Measurements from ENCODE around the gene OR1J4.
"Not testable (repeated sequence)": the region's sequence is repeated elsewhere in the genome, so short reads cannot be mapped to it uniquely, and the experiment has no call there.

OR1J4 gene, protein sequence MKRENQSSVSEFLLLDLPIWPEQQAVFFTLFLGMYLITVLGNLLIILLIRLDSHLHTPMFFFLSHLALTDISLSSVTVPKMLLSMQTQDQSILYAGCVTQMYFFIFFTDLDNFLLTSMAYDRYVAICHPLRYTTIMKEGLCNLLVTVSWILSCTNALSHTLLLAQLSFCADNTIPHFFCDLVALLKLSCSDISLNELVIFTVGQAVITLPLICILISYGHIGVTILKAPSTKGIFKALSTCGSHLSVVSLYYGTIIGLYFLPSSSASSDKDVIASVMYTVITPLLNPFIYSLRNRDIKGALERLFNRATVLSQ

DNA sequence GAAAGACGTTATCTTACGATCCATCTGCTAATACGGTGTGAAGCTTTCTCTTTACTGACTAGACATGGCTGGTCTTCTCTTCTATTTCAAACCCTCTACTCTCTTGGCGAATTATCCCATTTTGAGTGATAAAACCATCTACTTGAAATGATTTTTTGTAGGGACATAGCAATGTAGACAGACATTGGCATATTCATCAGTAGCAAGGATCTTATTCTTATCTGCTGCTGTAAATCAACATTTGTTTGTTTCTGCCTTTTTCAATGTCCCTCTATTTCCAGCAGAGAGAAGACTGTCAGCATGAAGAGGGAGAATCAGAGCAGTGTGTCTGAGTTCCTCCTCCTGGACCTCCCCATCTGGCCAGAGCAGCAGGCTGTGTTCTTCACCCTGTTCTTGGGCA, at the start of gene OR1J4:
TSS of gene OR1J4 (plus strand) at position 301 of the 400 bp plus-strand sequence. CDS start at position 301, 0 bp downstream.
- no peak for DNase-seq (ENCODE audit: low spot score)

DNA sequence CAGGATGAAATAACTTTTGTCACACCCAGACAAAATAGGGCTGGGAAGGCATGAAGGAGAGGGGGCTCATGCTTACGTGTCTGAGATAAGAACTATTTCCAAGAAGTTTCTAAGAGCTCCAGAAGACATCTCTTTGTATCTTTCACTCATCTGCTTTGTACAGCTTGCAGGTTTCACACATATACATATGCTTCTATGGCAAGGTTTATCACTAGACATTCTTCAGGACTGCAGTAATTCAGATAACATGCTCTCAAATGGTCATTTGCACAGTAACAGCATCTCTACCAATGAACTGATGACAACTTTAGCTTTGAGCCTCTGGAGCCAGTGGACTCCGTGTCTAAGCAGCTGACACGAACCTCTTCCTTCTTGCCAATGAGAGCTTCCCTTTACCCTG, 44.4 kb upstream of the OR1J4 start:
- no peak for DNase-seq (ENCODE audit: low spot score)

DNA sequence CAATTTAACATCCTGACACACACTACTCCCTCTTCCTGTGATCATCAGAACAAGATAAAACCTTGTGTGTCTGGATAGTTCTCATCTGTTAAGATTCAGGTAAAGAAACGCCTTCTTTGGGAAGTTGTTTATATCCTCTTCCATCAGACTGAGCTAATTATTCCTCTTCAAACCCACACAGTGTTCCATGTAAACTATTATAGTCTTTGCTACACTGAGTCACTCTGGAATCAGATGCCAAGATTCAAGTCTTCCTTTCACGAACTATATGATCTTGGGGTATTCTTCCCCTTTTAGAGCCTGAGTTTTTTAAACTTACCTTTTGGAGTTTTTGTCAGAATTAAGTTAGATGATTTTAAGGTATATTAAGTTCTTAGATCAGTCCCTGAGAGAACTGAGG, 43.2 kb upstream of the OR1J4 start:
- DNase-seq (ENCODE audit: low spot score) = no peak

DNA sequence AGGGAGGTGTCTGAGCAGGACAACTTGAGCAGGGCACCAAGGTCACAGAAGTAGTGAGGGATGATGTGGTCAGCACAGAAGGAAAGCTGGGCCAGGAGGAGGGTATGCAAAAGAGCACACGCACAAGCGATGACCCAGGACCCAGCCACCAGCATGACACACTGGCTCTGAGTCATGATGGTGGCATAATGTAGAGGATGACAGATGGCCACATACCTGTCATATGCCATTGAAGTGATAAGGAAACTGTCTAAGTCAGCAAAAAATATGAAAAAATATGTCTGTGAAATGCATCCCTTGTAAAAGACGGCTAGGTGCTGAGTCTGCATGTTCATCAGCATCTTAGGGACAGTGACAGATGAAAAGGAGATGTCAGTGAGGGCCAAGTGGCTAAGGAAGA, 41.6 kb upstream of the OR1J4 start:
- no peak for DNase-seq (ENCODE audit: low spot score)

DNA sequence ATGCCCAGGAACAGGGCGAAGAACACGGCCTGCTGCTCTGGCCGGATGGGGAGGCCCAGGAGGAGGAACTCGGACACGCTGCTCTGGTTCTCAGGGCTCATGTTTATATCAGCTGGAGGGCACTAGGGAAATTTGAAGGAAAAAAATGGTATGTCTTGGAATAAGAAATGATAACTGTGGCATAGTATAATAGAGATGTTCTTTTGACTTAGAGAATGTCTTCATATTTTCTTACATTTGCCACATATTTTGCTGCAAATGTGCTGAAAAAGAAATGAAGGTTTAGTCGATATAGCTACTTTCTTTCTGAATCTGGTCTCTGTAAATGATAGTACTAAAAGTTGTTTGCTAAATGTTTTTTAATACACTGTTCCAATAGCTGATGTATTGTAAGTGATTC, 41.1 kb upstream of the OR1J4 start, which contains the start of gene OR1J1:
TSS of gene OR1J1 (minus strand) at position 101 of the 400 bp plus-strand sequence. CDS start at position 101, 0 bp downstream.
- DNase-seq (ENCODE audit: low spot score) = no peak

DNA sequence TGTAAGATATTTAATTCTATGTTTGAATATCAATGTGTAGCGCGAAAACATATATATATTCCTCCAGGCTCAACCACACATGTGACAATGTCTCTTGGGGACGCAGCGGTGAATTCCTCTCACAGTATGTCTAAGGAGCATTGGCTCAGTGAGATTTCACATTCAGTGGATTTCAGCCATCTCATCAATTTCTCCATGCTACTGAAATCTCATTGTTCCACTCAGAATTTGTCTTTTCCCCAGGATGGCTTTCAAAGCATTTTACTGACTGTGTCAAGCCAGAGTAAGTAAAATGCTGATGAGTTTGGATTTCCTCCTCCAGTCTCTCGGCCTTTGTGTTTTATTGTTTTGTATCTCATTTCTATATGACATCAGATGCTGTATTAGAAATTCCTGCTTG, 39.9 kb upstream of the OR1J4 start:
- no peak for DNase-seq (ENCODE audit: low spot score)

DNA sequence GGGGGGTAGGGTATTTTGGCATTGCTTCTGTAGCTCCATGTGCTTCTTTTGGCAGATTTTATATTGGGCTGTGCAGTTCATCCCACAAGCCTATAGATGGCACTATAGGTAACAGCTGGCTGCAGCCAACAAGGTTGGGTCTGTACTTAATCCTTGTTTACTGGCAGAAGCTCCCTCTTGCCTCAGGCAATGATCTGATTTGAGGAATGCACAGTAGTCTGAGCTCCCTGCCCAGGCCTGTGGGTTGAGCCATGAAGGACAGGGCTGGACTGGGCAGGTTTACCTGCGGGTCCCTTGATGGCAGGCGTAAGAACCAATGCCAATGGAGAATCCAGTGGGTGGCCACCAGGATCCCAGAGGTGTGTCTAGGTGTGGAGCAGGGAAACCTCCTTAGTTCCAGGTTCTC, 20.1 kb upstream of the OR1J4 start:
- peak; percentile 28 for DNase-seq (ENCODE audit: low spot score)

DNA sequence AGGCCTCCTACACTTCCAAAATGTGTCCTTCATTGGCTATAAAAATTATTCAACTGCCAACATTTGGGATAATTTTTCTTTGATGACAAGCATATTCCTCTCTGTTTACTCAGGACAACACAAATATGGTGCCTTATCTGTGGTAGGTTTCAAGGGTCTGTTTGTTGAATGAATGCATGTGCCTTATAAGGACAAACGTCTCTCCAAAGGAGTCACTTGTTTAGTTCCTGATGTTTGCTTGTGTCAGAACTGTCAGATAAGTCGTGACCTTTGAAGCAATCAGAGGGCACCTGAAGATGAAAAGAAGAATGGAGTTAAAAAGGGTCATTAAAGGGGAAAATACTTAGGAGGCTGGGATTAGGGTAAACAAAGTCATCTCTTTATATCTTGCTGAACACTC, 12.0 kb upstream of the OR1J4 start:
- DNase-seq (ENCODE audit: low spot score) = no peak

DNA sequence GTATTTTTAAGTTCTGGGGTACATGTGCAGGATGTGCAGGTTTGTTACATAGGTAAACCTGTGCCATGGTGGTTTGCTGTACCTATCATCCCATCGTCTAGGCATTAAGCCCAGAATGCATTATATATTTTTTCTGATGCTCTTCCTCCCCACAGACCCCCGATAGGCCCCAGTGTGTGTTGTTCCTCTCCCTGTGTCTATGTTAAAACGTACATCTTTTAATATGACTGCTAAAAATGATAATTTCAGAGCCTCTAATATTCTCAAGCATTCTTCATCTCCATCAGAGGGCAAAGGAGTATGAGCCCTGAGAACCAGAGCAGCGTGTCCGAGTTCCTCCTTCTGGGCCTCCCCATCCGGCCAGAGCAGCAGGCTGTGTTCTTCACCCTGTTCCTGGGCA, 8.4 kb upstream of the OR1J4 start, which contains the start of gene OR1J2:
TSS of gene OR1J2 (plus strand) at position 301 of the 400 bp plus-strand sequence. CDS start at position 301, 0 bp downstream.
- no peak for DNase-seq (ENCODE audit: low spot score)

DNA sequence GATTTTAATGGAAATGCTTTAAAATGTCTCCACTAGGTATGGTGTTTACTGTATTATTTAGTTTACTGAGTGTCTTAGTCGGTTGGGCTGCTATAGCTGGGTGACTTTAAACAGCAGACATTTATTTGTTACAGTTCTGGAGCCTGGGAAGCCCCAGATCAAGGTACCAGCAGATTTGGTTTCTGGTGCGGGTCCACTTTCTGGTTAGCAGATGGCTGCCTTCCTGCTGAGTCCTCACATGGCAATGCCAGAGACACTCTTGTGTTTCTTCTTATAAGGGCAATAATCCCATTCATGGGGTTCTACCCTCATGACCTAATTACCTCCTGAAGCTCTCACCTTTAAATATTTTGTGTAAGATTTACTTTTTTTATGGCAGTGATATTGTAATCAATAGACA, 715 bp upstream of the OR1J4 start:
- no peak for DNase-seq (ENCODE audit: low spot score)

DNA sequence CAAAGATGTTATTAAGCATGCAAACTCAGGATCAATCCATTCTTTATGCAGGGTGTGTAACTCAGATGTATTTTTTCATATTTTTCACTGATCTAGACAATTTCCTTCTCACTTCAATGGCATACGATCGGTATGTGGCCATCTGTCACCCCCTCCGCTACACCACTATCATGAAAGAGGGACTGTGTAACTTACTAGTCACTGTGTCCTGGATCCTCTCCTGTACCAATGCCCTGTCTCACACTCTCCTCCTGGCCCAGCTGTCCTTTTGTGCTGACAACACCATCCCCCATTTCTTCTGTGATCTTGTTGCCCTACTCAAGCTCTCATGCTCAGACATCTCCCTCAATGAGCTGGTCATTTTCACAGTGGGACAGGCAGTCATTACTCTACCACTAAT, 435 bp downstream of the OR1J4 start:
- DNase-seq (ENCODE audit: low spot score) = no peak

DNA sequence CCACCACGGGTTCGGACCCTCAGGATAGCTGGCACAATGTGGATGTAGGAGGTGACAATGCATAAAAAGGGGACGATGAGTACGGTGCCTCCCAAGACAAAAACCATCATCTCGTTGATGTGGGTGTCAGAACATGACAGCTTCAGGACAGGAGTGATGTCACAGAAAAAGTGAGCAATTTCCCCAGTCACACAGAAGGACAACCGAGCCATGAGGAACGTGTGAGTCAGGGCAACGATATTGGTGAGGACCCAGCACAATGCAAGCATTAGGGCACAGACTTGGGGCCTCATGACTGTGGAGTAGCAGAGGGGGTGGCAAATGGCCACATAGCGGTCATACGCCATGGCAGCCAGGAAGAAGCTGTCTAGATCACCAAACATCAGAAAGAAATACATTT, 7.7 kb downstream of the OR1J4 start:
- DNase-seq (ENCODE audit: low spot score) = no peak

DNA sequence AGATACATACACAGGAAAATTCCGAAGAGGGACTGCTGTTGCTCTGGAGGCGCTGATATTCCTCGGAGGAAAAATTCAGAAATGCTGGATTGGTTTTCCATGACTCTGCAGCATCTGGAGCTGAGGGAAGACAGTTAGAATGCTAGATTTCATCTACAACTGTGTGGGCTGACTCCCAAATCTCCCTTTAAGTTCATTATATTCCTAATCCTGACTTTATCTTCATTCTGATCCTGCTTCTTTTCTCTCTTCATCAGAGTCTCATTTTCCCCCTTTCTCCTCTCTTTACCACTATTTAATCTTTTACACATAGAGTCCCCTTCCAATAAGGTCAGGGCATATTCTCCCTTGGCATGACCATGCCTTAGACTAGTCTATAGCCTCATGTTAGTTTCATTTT, 8.3 kb downstream of the OR1J4 start, which contains the start of gene OR1N1:
TSS of gene OR1N1 (minus strand) at position 101 of the 400 bp plus-strand sequence. CDS start at position 101, 0 bp downstream.
- DNase-seq (ENCODE audit: low spot score) = no peak

DNA sequence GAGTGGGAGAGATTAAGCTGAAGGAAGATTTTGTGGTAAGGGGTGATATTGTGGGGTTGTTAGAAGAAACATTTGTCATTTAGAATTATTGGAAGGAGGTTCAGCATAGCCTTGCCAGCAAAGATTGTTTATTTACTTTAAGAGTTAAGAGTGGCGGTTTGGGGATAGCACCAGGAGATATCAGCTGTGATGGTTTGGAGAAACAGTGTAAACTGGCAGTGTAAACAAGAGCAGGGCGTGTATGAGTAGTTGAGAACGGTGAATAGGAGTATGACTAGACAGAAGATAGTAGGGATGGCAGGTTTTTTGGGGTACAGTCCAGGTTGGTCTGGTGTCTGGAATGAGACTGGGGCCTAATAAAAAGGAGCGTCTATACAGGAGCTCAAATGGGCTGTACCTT, 12.2 kb downstream of the OR1J4 start:
- DNase-seq (ENCODE audit: low spot score) = not testable (repeated sequence)

DNA sequence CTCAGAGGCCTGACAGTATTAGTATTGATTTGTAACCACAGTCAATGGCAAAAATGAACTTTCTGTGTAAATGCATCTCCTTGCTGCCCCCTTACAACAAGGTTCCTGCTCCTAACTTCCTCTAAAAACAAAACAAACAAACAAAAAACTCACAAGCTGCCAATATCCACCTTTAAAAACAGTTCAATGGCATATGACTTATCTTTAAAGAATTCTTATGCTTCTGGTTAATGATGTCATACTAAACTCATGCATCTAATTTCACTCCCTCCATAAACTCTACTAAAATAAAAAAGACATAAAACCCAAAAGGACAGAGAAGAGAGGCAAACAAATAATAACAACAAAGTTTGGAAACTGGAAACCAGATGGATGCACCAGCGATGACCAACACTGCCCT, 17.2 kb downstream of the OR1J4 start:
- no peak for DNase-seq (ENCODE audit: low spot score)

DNA sequence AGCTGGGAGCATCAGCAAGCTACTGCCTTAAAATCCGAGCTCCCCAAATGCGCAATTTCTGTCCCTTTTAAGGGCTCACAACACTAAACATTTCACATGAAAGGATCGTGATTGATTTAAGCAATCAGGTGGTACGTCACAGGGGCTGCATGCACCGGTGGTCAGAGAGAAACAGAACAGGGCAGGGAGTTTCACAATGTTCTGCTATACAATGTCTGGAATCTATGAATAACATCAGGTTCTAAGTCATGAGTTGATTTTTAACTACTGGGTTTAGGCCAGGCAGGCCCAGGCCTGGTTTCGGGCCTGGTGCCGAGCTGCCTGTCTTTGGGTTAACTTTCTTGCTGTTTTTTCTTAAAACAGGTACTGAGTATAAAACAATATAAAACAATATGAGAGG, 18.1 kb downstream of the OR1J4 start:
- not testable (repeated sequence) for DNase-seq (ENCODE audit: low spot score)

DNA sequence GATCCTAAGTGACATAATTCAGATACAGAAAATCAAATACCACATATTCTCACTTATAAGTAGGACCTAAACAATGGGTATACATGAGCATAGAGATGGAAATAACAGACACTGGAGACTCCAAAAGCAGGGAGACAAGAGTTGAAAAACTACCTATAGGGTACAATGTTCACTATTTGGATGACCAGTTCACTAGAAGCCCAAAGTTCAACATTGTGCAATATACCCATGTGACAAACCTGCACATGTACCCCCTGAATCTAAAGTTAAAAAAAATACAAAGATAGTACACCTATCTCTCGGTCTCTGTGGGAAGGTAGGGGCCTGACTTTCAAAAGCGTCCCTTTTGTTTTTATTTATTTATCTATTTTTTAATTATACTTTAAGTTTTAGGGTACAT, 19.8 kb downstream of the OR1J4 start:
- DNase-seq (ENCODE audit: low spot score) = no peak

DNA sequence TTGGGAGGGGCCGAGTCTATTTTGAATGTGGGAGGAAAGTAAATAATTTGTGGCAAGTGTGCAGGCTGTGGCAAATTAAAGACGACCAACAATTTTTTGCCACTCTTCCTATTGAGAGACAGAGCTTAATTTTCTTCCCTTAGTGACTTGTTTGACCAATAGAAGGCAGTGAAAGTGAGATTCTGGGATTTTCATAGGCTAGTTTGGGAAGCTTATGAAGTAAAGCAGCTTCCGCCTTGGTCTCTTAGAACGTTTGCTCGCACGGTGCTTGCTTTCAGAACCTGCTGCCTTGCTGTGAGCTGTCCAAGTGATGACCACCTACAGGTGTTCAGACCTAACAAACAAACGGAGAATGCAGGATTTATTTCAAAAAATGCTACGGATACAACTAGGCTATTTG, 27.3 kb downstream of the OR1J4 start:
- DNase-seq (ENCODE audit: low spot score) = no peak

DNA sequence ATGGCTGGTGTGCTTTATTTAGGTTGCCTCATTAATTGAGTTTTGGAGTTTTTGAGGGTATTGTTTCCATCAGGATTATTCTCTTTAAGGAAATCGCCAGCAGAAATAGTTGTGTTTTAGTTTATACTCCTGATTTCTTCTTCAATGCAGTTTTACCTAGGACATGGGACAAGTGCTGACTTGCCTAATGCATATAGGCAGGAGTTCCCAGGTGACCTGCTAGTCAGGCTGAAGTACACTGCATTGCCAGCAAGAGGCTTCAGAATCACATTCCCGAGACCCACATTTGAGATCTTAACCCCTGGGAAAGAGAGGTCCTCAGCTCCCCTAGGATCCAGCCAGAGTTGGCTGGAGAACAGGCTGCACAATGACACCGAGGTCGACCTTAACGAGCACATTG, 32.4 kb downstream of the OR1J4 start:
- DNase-seq (ENCODE audit: low spot score) = no peak

DNA sequence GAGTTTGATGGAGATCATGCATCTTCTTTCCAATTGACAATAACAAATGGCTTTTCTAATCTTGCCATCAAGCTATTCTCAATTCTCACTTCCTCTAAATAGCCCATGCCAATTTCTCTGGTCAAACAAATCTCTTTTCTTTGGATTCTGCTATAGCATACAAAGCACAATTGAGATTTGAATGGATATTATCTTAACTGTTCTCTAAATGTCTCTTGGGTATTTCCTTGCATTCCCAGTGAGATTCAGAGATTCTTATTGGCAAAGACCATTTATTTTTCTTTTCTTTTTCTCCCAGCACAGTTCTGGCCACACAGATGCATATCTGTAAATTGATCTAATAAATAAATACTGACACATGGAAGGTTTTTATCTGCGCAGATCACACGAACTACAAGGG, 33.9 kb downstream of the OR1J4 start, which contains the start of gene OR1N2:
TSS of gene OR1N2 (plus strand) at position 301 of the 400 bp plus-strand sequence. CDS start 100 bp downstream, outside the sequence.
- DNase-seq (ENCODE audit: low spot score) = no peak

DNA sequence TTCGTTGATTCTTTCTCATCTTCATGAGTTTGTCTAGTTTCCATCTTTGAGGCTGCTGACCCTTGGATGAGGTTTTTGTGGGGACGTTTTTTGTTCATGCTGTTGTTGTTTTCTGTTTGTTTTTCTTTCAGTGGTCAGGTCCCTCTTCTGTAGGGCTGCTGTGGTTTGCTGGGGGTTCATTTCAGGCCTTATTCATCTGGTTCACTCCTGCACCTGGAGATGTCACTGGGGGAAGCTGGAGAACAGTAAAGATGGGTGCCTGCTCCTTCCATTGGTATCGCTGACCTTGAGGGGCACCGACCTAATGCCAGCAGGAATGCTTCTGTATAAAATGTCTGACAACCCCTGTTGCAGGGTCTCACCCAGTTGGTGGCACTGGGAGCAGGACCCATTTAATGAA, 42.5 kb downstream of the OR1J4 start:
- no peak for DNase-seq (ENCODE audit: low spot score)

DNA sequence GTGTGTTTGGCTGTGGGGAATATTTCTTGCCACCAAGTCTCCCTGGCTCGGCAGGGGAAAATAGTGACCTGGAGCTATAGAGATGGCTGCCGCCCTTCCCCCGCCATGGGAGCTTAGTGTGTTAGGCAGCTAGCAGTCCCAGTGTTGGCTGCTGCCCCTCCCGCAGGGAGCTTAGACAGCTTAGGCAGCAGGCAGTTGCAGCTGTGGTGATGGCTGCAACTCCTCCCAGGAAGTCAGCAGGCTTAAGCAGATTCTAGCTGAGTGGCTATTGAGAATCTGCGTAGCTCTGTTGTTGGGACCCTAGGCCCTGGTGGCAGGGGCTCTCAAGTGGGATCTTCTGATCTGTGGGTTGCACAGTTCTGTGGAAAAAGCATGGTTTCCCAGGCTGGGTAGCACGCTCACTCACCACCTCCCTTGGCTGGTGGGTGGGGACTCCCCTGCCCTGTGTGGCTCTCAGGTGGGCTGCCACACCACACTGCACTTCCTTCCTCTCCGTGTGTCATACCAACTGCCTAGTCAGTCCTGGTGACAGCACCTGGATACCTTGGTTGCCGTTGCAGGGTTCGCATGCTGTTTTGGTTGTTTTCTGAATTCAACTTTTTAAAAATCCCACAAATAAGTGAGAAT, 43.3 kb downstream of the OR1J4 start:
- no peak for DNase-seq (ENCODE audit: low spot score)

DNA sequence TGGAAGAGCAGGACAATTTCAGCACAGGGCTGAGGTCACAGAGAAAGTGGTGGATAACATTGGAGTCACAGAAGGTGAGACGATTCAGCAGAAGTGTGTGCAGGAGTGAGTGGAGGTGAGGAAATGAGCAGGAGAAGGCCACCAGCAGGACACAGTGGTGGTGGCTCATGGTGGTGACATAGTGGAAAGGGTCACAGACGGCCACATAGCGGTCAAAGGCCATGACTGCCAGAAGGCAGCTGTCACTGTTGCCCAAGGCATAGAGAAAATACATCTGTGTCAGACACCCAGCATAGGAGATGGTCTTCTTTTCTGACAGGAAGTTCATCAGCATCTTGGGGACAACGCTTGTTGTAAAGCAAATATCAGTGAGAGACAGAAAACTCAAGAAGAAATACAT, 49.0 kb downstream of the OR1J4 start:
- DNase-seq (ENCODE audit: low spot score) = no peak
